Nephron progenitor cell (in vitro differentiated cells): ENCODE data around the gene WSCD2.

Experiments
- DNase-seq: peaks from one replicate; pipeline ENCODE4 v3.0.0; 2021
- H3K27ac Mint-ChIP-seq: 2 replicates; pipeline ENCODE4 v1.8.0; 2021; ENCODE audit warnings: mild to moderate bottlenecking, moderate library complexity, mixed read lengths
- H3K27me3 Mint-ChIP-seq: 2 replicates; pipeline ENCODE4 v1.8.0; 2021; ENCODE audit warnings: mild to moderate bottlenecking, low read depth, mixed read lengths; ENCODE audit not compliant: poor library complexity
- H3K36me3 Mint-ChIP-seq: 2 replicates; pipeline ENCODE4 v1.8.0; 2021; ENCODE audit warnings: low read depth, mixed read lengths
- H3K4me1 Mint-ChIP-seq: 2 replicates; pipeline ENCODE4 v1.8.0; 2021; ENCODE audit warnings: mixed read lengths
- H3K4me3 Mint-ChIP-seq: 2 replicates; pipeline ENCODE4 v1.8.0; 2021; ENCODE audit warnings: mild to moderate bottlenecking, moderate library complexity, mixed read lengths
- H3K9me3 Mint-ChIP-seq: 2 replicates; pipeline ENCODE4 v1.8.0; 2021; ENCODE audit warnings: mild to moderate bottlenecking, moderate library complexity, mixed read lengths
- TF ChIP-seq, protein P1 (sequence below): fragments of 200-600 bp; sonication (generic); IDR thresholded peaks from 2 replicates; pipeline ENCODE4 v1.5.0; 2021; ENCODE audit warnings: antibody characterized with exemption

The WSCD2 gene

DNA sequence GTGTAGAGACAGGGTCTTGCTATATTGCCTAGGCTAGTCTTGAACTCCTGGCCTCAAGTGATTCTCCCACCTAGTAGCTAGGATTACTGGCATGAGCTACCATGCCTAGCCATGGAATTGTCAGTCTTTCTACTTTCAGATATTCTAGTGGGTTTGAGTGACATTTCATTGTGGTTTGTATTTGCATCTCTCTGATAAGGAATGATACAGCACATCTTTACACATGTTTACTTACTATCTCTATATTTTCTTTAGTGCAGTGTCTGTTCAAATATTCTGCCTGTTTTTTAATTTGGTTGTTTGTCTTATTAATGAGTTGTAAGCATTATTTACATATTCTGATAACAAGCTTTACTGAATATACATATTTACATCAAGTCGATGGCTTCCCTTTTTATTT is 136.4 kb downstream of the WSCD2 start:
- Mint-ChIP-seq H3K27ac (no peak overlapping the region), H3K4me1 (no peaks in the 10 kb centered on the region), H3K36me3 (no peaks in the 10 kb centered on the region), H3K4me3 (no peak overlapping the region), H3K27me3 (peaks cover 8% of the 10 kb centered on the region), H3K9me3 (peaks cover 23% of the 10 kb centered on the region)
- no peak for DNase-seq
- TF ChIP-seq, protein P1, sequence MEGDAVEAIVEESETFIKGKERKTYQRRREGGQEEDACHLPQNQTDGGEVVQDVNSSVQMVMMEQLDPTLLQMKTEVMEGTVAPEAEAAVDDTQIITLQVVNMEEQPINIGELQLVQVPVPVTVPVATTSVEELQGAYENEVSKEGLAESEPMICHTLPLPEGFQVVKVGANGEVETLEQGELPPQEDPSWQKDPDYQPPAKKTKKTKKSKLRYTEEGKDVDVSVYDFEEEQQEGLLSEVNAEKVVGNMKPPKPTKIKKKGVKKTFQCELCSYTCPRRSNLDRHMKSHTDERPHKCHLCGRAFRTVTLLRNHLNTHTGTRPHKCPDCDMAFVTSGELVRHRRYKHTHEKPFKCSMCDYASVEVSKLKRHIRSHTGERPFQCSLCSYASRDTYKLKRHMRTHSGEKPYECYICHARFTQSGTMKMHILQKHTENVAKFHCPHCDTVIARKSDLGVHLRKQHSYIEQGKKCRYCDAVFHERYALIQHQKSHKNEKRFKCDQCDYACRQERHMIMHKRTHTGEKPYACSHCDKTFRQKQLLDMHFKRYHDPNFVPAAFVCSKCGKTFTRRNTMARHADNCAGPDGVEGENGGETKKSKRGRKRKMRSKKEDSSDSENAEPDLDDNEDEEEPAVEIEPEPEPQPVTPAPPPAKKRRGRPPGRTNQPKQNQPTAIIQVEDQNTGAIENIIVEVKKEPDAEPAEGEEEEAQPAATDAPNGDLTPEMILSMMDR, result no peak

- Mint-ChIP-seq H3K4me1 (no peaks in the 10 kb centered on the region), H3K27me3 (peaks cover 8% of the 10 kb centered on the region), H3K4me3 (no peak overlapping the region), H3K36me3 (no peaks in the 10 kb centered on the region), H3K9me3 (peaks cover 17% of the 10 kb centered on the region), H3K27ac (no peak overlapping the region)
- TF ChIP-seq, protein P1, result no peak
- no peak for DNase-seq
These were observed 137.0 kb downstream of the WSCD2 start for GRCh38 chr12:108266131-108266530.

DNA sequence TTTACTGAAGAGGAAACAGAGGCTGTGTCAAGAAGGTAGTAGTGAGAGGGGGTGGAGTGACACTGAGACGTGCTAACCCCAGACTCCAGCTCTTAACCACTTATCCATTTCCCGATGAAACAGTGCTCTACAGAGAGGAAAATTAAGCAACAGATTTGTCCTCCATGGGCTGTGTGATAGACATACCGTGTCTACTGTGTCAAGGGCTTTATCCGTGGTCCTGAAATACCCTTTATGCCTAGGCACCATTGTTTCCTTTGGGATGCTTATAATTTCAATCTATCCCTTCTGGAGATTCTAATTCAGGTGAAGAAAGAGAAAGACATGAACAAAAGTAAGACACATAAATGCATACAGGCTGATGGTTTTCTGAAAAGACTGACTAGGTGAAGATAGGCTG is 138.4 kb downstream of the WSCD2 start:
- DNase-seq, result no peak
- Mint-ChIP-seq H3K4me1 (peaks cover 5% of the 10 kb centered on the region), H3K27me3 (peaks cover 8% of the 10 kb centered on the region), H3K27ac (no peak overlapping the region), H3K4me3 (no peak overlapping the region), H3K9me3 (peaks cover 4% of the 10 kb centered on the region), H3K36me3 (no peaks in the 10 kb centered on the region)
- TF ChIP-seq, protein P1, result no peak

- DNase-seq, result no peak
- H3K9me3 Mint-ChIP-seq, result no peaks in the 10 kb centered on the region
- H3K27me3 Mint-ChIP-seq, result peaks cover 7% of the 10 kb centered on the region
- TF ChIP-seq, protein P1, result no peak
- no peaks in the 10 kb centered on the region for H3K36me3 Mint-ChIP-seq
- no peak overlapping the region for H3K27ac Mint-ChIP-seq
- no peak overlapping the region for H3K4me3 Mint-ChIP-seq
- H3K4me1 Mint-ChIP-seq, result peaks cover 5% of the 10 kb centered on the region
These were observed 139.3 kb downstream of the WSCD2 start for GRCh38 chr12:108268397-108268796.

DNA sequence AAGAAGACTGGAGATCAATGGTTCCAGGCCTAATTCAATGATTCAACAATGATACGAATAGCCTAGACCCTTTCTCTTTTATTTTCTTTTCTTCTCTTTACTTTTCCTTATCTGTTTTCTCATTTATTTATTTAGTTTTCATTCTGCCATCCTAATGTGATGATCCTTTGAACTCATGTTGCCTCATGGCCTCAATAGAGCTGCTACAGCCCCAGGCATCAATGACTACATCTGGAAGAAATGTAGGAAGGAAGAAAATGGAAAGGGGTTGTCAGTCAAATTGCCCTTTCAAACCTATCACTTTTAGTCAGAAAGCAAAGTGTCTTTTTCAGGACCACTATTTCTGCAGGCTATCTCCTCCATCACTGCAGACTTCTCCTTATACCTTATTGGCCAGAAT is 140.1 kb downstream of the WSCD2 start:
- Mint-ChIP-seq H3K27me3 (peaks cover 5% of the 10 kb centered on the region), H3K36me3 (no peaks in the 10 kb centered on the region), H3K4me1 (peaks cover 5% of the 10 kb centered on the region), H3K4me3 (no peak overlapping the region), H3K27ac (no peak overlapping the region), H3K9me3 (no peaks in the 10 kb centered on the region)
- DNase-seq, result no peak
- TF ChIP-seq, protein P1, result no peak

GRCh38 chr12:108270035-108270848 is 141.2 kb downstream of the WSCD2 start:
- Mint-ChIP-seq H3K27me3 (no peaks in the 10 kb centered on the region), H3K36me3 (no peaks in the 10 kb centered on the region), H3K4me1 (peaks cover 5% of the 10 kb centered on the region), H3K9me3 (no peaks in the 10 kb centered on the region), H3K27ac (no peak overlapping the region), H3K4me3 (no peak overlapping the region)
- TF ChIP-seq, protein P1, result no peak
- no peak for DNase-seq
